AG04450 (cell line): ENCODE measurements around the gene PIGC. TPM values are rescaled to one million over a fixed set of nuclear protein-coding genes. Genes with fewer than 3 reads are reported as not detected.
A peak's percentile ranks its signal among the peaks of the same experiment; 100 is the strongest.

Experiments used
- CTCF ChIA-PET: fragments of 300-600, 350-600 bp; formaldehyde crosslinking; extraction: SDS; loops from one replicate; lab custom pipeline; 2022; ENCODE audit warnings: antibody characterized with exemption, inconsistent platforms; lab: Charles Lee
- POLR2A ChIA-PET: fragments of 350-600 bp; formaldehyde crosslinking; extraction: SDS; loops from one replicate; lab custom pipeline; 2021; ENCODE audit warnings: antibody characterized with exemption, inconsistent platforms; lab: Yijun Ruan, JAX
- DNase-seq: peaks from one replicate; pipeline ENCODE4 v3.0.0-alpha.2; 2011; ENCODE audit warnings: low read depth, low spot score
- H3K27ac ChIP-seq: one replicate; pipeline ENCODE4 v1.5.1; 2012; ENCODE audit warnings: low read depth, low read length, control low read depth
- H3K27me3 ChIP-seq: one replicate; pipeline ENCODE4 v1.6.0; 2012; ENCODE audit warnings: low read length; ENCODE audit not compliant: control insufficient read depth, insufficient read depth
- H3K4me3 ChIP-seq: 2 replicates; pipeline ENCODE4 v1.5.1; 2011; ENCODE audit warnings: mild to moderate bottlenecking, low read depth, low read length, control low read depth
- H3K9me3 ChIP-seq: 2 replicates; pipeline ENCODE4 v1.5.1; 2012; ENCODE audit warnings: low read length; ENCODE audit not compliant: control insufficient read depth, insufficient read depth
- CTCF ChIP-seq: IDR thresholded peaks from 2 replicates; pipeline ENCODE4 v1.5.1; 2011; ENCODE audit warnings: low read depth, low read length, control low read depth, inconsistent platforms
- polyA plus RNA-seq: library from polyadenylated mRNA; depleted of rRNA; stranded (reverse); fragments of >200 nt; gene quantifications from 2 replicates; pipeline ENCODE4 v1.2.3, GENCODE V29; 2011

Gene PIGC
- polyA plus RNA-seq, 1 experiment = 25.2 TPM

GRCh38 chr1:172453607-172454006 is 9.7 kb upstream of the PIGC start:
- no peak for DNase-seq
- ChIA-PET POLR2A (no interaction called here), CTCF (interaction anchor here (1.0 to 1.4 kb wide), 2 partner anchors 266 to 451 kb away, joined by 5 to 6 read pairs; no protein-coding TSS in a partner anchor)
- Histone ChIP-seq H3K27ac (no peak overlapping the region), H3K4me3 (no peak overlapping the region), H3K9me3 (no peaks in the 10 kb centered on the region), H3K27me3 (peaks cover 13% of the 10 kb centered on the region)
- TF ChIP-seq CTCF = no peak

GRCh38 chr1:172453153-172453545 is 9.3 kb upstream of the PIGC start:
- no peak for TF ChIP-seq CTCF
- ChIA-PET POLR2A (no interaction called here), CTCF (interaction anchor here (0.9 to 1.4 kb wide), 3 partner anchors 266 to 451 kb away, joined by 5 to 6 read pairs (median 5); no protein-coding TSS in a partner anchor)
- Histone ChIP-seq H3K4me3 (no peak overlapping the region), H3K27ac (no peak overlapping the region), H3K27me3 (peaks cover 13% of the 10 kb centered on the region), H3K9me3 (no peaks in the 10 kb centered on the region)
- DNase-seq = no peak

- Histone ChIP-seq H3K9me3 (no peaks in the 10 kb centered on the region), H3K27me3 (peaks cover 13% of the 10 kb centered on the region), H3K4me3 (no peak overlapping the region), H3K27ac (no peak overlapping the region)
- ChIA-PET POLR2A (no interaction called here), CTCF (interaction anchor here (0.9 to 5.0 kb wide), 3 partner anchors 267 to 450 kb away, joined by 5 to 26 read pairs (median 5); no protein-coding TSS in a partner anchor)
- DNase-seq = no peak
- no peak for TF ChIP-seq CTCF
Observed at GRCh38 chr1:172452536-172453152, 8.8 kb upstream of the PIGC start.

- DNase-seq = peak; percentile 29
- CTCF ChIA-PET = interaction anchor here (0.5 to 5.0 kb wide), 16 partner anchors 8 to 649 kb away, joined by 3 to 66 read pairs (median 5); no protein-coding TSS in a partner anchor
- POLR2A ChIA-PET = interaction anchor here (0.7 to 1.0 kb wide), 2 partner anchors 81 to 338 kb away, joined by 3 to 14 read pairs; no protein-coding TSS in a partner anchor
- Histone ChIP-seq H3K9me3 (no peaks in the 10 kb centered on the region), H3K4me3 (no peak overlapping the region), H3K27me3 (peaks cover 11% of the 10 kb centered on the region), H3K27ac (no peak overlapping the region)
- TF ChIP-seq CTCF = no peak
Observed at GRCh38 chr1:172451002-172451443, 7.2 kb upstream of the PIGC start.

GRCh38 chr1:172450524-172450885 is 6.6 kb upstream of the PIGC start:
- TF ChIP-seq CTCF = no peak
- no peak for DNase-seq
- Histone ChIP-seq H3K9me3 (no peaks in the 10 kb centered on the region), H3K27me3 (peaks cover 8% of the 10 kb centered on the region), H3K4me3 (no peak overlapping the region), H3K27ac (no peak overlapping the region)
- POLR2A ChIA-PET = interaction anchor here (1.0 kb wide), 1 partner anchor 82 kb away, joined by 3 read pairs; no protein-coding TSS in a partner anchor
- CTCF ChIA-PET = interaction anchor here (0.5 to 5.0 kb wide), 13 partner anchors 9 to 648 kb away, joined by 3 to 66 read pairs (median 4); no protein-coding TSS in a partner anchor
